HL-60/S4 (cell line): ENCODE results near the gene CNTNAP2.

Source experiments
- in situ Hi-C: fragments of 300-500 bp; cut with MboI; formaldehyde crosslinking; loops from 2 replicates; pipeline ENCODE4 v1.14.3; 2022; ENCODE audit warnings: low sequenced_read_pairs

CNTNAP2 gene

DNA sequence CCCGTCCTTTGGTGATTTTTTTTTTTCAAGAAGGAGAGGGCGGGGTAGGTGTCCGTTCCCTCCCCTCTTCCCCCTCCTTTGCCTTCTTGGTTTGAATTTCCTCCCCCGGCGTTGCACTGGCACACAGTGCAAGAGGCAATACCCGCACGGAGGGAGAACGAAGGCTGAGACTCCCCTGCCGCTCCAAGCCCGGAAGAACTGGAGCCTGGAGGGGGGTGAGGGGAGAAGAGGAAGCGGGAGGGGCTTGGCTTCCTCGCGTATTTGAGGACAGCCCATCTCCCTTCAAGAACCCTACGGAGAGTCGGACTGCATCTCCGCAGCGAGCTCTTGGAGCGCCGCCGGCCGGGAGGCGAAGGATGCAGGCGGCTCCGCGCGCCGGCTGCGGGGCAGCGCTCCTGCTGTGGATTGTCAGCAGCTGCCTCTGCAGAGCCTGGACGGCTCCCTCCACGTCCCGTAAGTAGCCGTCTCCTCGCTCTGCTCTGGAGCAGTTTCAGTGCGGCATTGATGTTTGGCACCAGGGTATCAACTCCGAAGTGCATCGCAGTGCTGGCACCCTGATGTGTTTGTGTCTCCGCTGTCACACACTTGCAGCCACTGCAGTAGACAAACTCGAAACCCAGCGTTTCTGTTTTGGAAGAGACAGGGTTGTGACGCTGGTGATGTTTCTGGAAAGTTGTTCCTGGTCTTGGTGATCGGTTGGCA lies at the start of gene CNTNAP2:
CNTNAP2 (plus strand) TSS at position 281 of the 702 bp plus-strand sequence; CDS start at position 357, 76 bp downstream.
- in situ Hi-C loops = no loop called here

DNA sequence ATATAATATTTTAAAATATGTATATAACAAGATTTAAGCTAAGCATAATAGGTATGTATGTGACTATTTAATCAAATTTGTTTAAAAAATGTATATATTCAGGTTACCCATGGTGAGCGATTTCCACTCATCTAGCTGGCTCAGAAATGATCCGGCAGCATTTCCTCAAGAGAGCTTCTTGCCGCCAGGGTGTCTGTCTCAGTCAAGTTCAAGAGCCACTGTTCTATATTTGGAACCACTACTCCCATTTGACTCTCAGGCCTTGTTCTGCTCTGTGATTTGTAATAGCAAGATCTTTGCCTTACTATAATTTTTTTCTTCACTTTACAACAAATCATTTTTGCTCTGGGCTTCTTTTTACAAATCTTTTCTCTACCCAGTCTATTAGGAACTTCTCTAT lies 48.7 kb upstream of the CNTNAP2 start:
- in situ Hi-C loops = no loop called here

DNA sequence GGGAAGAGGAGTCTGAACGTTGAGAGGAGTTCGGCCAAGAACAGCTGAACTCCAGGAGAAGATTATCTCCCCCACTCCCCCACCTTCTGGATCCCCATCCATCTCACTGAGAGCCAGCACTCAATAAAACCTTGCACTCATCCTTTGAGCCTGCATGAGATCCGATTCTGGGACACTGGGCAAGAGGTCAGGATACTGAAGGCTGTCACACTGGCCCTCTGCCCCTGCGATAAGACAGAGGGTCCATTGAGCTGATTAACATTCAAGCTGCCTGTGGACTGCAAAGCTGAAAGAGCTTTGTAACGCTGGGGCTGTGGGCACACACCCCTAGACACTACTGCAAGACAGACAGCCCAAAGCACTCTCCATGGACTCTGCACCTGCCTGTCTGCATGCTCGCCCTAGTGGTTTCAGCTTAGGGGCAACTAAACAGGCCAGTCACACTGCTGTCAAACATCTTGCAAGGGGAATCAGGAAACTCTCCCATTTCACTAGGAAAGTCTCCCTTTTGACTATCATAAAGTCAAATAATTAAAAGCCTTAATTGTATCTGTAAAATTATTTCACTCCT lies 42.3 kb upstream of the CNTNAP2 start:
- in situ Hi-C loops = no loop called here

DNA sequence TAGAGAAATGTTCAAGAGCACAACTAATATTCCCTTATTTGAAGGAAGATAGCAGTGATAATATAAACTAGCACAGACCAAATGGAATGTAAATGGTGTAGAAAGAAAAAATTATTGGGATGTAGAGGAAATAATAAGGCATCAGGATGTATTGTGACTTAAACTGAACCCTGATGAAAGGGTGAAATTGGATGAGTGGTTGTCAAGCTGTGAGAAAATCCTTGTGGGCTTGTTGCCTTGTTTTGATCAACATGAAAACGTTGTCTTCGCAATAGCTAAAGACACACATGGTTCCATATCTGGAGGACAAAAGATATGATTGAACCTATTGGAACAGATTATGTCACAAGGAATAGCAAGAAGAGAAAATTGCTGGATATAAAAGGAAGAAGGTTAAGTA lies 40.3 kb upstream of the CNTNAP2 start:
- in situ Hi-C loops = no loop called here

DNA sequence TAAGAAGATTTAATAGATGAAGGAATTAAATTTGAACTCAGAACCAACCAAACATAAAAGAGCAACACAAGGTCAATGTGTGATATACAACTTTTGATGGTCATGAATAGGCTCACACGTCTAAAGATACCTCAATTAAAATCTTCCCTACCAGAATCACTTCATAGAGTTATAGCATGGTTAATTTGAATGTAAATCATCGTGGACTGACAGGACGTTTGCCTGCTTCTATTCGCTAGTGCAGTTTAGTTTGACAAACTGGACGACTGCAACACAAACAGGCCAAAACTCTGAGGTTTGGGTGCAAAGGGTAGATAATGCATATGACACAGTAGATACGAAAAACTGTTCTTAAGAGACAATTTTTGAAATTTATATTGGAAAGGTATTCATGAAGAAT lies 32.5 kb upstream of the CNTNAP2 start:
- in situ Hi-C loops = no loop called here

DNA sequence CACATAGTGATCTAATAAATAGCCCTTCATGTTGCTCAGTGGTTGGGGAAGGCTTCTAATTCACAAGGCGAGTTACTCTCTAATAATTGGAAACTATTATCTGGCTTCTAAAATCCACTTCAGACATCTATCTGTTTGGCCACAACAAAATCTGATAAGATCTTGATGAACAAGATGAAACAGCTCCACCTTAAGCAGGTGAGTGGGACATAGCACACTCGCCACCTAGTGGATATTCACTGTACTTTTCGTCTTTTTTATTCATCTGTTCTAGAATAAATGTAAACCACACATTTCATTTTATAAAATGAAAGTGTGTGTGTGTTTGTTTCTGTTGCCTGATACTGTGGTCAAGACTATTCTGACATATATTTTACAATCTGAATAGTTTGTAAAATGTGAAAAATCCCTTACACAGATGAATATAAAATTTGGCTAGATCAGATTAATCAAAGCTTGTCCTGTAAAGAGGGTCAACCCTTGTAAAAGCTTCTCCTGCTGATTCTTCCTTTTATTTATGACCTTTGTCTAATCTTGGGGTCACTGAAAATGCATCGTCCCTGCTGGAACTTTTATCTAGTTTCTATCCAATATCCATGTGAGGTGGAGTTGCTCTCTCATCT lies 26.5 kb upstream of the CNTNAP2 start:
- in situ Hi-C loops = no loop called here

DNA sequence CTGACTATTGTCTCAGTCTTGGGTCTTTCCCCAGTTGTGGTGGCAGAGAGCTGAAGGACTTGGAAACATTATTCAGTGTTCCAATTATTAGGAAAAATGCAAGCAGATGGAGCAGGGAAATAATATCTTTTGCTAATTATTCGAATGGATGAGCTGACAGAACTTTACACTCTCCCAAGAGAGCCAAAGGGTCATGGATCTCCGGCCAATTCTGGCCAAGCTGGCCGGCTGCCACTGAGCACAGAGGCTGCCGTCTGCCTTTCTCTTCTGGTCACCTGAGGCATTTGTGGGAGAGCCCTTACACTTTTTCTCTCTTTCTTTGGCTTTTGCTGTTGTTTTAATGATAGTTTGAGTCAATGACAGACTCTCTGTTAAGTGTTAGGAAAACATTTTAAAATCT lies 22.2 kb upstream of the CNTNAP2 start:
- in situ Hi-C loops = no loop called here

DNA sequence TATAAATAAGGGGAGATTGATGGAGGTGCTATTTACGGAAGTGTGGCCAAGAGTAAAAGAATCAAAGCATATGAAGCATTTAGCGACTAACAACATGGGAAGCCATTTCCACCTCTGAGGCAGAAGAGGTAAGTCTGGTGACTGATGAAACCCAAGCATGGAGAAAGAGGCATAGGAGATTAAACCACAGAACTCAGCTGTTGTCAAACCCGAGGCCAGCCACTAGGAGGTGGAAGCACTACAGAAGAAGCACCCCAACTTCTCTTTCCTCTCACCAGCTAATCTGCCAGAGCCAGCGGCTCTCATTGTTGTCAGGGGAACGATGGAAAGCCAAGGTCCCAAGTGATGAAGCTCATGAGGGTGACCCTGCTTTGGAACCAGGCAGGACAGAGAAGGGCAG lies 19.6 kb upstream of the CNTNAP2 start:
- in situ Hi-C loops = no loop called here

DNA sequence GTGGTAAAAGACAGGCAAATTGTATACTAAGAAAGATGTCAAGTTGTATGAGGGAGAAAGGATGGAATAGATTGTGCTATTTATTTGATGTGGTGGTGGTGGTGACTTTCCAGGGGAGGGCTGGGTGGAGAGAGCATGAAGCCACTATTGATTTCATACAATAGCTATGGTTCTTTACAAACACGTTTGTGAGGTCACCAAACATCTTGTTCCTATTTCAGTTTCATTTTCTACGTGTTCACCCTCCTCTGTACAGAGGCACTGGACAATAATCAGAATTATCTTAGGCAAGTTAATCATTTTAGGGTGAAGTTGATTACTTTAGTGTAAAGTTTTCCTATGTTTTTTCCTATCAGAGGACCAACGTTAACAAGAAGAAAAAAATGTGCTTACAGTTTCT lies 10.3 kb upstream of the CNTNAP2 start:
- in situ Hi-C loops = no loop called here

DNA sequence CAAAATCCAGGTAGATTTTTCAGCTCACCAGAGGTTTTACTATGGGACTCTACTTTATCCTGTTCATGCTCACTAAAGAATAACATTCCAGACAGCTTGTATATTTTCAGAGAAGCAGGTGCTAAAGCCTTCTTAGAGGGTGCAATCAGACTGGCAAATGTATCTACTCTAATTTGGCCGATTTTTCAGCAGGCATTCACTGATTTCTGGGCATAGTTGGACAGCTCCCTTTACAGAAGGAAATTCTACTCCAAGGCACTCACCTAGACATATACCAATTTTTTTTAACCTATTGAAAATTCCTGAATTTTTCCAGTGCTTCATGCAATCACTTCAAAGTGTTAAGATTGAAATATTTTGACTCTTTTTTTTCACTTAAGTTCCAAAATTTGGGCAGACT lies 3.8 kb upstream of the CNTNAP2 start:
- in situ Hi-C loops = no loop called here

DNA sequence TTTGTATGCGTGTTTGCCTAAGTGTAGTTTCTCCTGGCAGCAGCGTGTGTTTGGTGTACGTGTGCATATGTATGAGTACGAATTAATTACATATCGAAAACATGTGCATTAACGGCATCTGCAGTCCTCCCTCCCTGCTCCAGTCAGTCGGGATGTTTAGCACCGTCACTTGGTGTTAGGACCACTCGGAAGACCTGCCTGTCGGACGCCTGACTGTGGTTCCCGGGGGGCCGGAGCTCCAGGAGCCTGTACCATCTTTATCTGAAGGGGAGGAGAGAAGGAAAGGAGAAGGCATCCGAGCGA lies 1.1 kb upstream of the CNTNAP2 start:
- in situ Hi-C loops = no loop called here

DNA sequence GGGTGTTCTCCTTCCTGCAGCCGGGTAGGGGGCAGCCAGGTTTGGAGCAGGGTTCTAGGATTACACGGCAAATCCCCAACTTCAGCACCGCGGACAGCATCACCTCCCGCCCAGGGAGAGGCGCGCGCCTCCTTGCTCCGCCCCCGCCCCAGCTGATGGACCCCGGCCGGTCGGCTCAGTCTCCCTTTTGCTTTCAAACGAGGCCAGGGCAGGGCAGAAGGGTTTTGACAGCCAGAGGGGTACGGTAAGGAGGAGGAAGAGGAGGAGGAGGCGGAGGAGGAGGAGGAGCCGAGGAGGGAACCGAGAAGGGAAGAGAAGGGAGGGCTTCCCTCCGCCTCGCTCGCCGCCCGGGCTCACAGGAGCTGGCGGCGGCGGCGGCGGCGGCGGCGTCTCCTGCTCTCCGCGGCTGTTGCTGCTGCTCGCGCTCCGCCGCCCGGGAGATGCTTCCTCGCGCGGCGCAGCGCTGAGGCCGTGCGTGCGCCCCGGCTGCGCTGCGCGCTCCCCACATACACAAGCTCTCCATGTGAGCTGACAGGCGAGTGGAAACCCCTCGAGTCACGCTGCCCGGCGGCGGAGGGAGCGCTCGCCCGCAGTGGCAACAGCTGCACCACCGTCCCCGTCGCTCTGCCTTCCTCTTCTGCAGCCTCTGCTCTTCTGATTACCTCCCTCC lies 615 bp upstream of the CNTNAP2 start:
- in situ Hi-C loops = no loop called here

DNA sequence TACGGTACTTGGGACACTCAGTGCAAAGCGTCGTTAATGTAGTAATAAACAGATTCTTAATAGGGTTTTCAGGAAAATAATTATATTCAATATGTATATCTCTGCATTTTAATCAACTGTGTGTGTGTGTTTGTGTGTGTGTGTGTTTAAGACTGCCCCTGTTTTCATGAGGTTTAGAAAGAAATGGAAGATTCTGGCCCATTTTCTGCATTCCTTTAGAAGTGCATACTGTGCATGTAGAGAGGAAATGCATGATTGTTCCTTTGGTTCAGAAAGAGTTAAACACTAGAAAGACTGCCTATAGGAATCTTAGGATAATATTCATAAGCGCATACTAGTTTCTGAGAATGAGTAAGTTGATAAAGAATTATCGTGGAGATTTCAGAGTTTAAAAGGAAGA lies 975 bp downstream of the CNTNAP2 start:
- in situ Hi-C loops = no loop called here

DNA sequence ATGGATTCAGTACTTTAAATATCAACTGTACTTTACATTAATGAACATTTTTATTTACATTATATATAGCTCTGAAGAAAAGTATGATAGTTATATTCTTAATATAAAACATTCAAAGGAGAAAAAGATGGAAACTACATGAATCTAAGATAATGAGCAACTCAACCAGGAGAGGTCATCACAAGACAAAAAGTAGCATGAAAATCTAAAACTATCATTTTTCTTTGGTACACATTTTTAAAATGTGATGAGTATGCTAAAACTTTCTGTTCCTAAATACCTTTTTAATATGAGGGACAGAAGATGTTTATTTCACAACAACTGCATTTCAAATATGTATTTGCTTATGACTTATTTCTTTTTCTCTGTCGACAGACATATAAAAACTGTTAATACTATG lies 2.4 kb downstream of the CNTNAP2 start:
- in situ Hi-C loops = no loop called here

DNA sequence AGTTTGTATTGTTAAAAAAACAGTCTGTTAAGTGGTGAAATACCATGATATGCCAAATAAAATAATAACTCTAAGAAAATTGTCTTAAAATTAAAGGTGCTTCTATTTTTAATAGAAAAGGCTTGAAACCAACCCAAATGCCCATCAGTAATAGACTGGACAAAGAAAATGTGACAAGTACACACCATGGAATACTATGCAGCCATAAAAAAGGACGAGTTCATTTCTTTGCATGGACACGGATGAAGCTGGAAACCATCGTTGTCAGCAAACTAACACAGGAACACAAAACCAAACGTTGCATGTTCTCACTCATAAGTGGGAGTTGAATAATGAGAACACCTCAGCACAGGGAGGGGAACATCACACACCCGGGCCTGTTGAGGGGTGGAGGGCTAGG lies 7.1 kb downstream of the CNTNAP2 start:
- in situ Hi-C loops = no loop called here

DNA sequence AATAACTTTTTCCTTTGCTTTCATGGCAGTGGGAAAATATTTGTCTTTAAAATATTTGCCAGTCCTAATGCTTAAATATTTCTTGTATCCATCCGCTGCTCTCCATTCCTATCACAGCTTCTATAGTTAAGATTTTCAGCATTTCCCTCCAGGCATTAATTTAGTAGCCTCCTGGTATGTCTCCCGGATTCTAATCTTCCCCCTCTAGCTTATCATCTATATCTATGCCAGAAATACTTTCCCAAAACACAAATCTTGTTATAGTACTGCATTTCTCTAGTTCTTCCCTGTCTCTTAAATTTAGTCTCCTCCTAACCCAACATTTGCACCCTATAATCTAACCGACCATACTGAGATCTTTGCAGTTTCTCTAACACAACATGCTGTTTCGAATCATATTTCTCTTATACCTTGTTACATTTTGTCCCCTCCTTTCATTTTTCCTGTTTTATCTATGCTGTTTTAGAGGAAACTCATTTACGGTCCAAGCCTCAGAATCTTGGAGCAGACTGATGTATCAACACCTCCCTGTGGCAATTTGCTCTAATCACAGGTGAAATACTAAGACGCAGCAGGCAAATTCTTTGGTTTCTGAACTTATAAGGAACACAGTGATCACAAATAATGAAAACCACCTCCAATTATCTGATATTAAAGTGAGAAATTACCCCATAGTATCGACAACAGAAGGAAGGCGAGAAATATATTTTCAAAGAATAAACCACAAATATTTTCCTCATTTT lies 10.3 kb downstream of the CNTNAP2 start:
- in situ Hi-C loops = no loop called here

DNA sequence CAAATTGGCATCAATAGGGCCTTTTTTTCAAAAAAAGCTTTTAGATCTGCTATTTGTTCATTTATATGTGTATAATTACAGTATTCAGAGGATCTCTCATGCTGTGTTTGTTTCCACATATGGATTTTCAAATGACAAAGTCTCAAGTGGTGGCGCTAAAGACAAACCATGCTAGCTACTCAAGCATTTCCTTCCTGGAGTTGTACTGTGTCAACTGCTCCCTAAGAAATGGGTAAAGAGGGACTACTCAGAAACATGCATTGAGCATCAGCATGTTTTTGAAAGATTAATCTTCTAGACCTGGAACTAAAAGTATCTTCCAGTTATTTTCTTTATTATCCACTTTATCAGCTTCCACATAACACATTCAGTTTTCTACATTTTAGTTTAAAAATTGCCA lies 12.7 kb downstream of the CNTNAP2 start:
- in situ Hi-C loops = no loop called here

DNA sequence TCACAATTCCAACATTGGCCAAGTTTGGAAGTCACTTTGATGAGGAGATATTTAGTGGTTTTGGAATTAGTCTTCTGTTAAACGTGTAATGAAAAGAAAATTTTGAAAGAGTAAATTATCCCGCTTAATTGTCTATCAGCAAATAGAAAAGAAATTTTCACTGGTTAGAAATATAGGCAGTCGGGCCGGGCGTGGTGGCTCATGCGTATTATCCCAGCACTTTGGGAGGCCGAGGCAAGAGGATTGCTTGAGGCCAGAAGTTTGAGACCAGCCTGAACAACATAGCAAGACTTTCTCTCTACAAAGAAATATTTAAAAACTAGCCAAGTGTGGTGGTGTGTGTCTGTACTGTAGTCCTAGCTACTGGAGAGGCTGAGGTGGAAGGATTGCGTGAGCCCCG lies 13.4 kb downstream of the CNTNAP2 start:
- in situ Hi-C loops = no loop called here

DNA sequence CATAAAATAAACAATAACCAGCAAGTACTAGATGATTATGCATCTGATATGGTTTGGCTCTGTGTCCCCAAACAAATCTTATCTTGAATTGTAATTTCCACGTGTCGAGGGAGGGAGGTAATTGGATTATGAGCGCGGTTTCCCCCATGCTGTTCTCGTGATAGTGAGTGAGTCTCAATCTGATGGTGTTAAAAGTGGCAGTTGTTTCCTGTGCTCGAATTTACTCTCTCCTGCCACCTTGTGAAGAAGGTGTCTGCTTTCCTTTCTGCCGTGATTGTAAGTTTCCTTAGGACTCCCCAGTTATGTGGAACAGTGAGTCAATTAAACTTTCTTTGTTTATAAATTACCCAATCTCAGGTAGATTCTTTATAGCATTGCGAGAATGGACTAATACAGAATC lies 15.1 kb downstream of the CNTNAP2 start:
- in situ Hi-C loops = no loop called here

DNA sequence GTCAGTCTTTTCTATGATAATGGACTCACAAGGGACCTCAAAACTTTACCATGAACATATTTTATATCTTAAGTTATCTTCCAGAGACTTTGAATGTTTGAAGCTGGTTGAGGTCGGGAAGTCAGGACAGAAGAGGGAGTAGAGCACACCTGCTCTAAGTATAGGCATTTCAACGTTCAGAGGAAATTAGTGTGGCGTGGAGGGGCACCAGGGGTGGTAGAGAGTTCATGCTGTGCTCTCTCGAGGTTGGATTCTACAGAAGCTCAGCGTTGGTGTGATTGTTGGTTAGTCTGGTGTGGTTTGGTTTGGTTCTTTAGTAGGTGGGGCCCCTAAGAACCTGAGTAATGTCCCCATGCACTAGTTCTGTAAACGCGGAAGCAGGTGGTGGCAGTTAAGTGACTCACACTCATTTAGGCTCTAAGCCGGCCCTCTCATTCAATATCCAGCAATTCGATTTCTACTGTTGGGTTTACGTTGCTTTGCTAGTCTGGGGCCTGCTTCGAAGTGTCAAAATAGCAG lies 19.8 kb downstream of the CNTNAP2 start:
- in situ Hi-C loops = no loop called here

DNA sequence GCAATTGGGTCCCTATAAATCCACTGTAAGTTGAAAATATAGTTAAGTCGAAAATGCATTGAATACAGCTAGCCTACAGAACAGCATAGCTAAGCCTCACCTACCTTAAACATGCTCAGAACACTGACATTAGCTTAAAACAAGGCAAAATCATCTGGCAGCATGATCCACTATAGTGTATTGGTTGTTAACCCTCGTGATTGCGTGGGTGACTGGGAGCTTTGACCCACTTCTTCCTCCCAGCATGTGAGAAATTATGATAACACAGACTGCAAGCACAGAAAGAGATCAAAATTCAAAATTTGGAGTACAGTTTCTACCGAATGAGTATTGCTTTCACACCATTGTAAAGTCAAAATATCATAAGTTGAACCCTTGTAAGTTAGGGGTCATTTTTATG lies 22.3 kb downstream of the CNTNAP2 start:
- in situ Hi-C loops = no loop called here
